Activated T-helper 1 cell treated with anti-CD3 and anti-CD28 coated beads, Interleukin-2, amount 50 U/mL, for 16 hours (primary cell): ENCODE data around the gene STAC.
"Not testable (repeated sequence)": the region's sequence is repeated elsewhere in the genome, so short reads cannot be mapped to it uniquely, and the experiment has no call there.

Source experiments
- DNase-seq, 2 donors: peaks; one replicate each; pipeline ENCODE4 v3.0.0-alpha.2; 2020; ENCODE audit warnings: low read depth in 1 of 2, low spot score in 1 of 2

Gene STAC

GRCh38 chr3:36476286-36476942 lies 96.1 kb downstream of the STAC start:
- DNase-seq = no peak

GRCh38 chr3:36477655-36478054 lies 97.4 kb downstream of the STAC start:
- no peak for DNase-seq

DNA sequence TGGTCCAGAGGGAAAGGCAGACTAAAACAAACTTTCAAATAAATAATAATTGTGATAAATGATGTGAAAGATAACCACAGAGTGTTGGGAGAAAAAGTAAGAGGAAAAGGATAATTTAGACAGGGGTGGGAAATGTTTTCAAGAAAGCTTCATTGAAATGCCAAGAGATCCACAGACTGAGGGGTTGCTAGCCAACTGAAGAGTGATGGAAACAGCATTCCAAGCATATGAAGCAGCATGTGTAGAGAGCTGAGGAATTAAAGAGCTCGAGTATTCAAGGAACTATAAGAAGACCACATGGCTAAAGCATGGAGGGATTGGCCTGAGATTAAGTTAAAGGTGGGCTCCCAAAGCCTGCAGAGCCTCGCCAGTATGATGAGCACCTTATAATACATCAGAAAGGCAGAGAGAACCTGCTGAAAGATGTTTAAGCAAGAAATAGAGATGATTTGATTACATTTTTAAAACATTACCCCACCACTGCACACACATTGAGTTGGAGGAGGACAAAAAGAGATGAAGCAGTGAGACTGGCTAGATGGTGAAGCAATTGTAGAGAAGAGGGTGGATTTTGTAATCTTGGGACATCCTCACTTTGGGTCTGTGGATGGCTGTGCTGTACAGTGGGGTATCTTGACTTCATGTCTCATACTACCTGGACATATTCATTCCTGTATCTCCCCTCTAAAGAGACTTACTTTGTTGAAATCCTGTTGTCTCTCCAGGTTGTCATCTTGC lies 100.8 kb downstream of the STAC start:
- DNase-seq = no peak

DNA sequence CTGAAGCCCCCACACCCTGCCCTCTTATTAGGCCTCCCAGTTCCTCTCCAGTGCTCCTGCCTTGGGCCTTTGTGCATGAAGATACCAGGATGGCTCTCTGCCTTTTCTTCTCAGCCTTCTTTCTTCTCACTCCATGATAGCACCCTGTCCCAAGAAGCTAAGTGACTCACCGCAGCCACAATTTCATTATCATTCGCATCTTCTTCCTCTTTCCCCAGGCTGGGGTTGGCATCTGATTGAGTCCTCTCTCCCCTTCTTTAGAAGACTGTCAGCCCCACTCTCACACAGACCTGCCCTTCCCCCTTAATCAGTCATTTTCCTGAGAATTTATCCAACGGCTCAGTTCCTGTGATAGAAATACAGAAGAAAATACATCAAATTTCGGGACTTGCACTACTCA lies 102.0 kb downstream of the STAC start:
- no peak for DNase-seq

GRCh38 chr3:36482880-36483279 lies 102.6 kb downstream of the STAC start:
- no peak for DNase-seq

GRCh38 chr3:36483709-36484108 lies 103.4 kb downstream of the STAC start:
- DNase-seq = no peak

- no peak for DNase-seq
These were observed 104.1 kb downstream of the STAC start for GRCh38 chr3:36484386-36484785.

- DNase-seq = no peak
These were observed 105.9 kb downstream of the STAC start for GRCh38 chr3:36486009-36486795.

- DNase-seq = no peak
These were observed 107.3 kb downstream of the STAC start for GRCh38 chr3:36487616-36488015.

GRCh38 chr3:36488077-36488789 lies 107.9 kb downstream of the STAC start:
- no peak for DNase-seq

GRCh38 chr3:36489101-36489500 lies 108.8 kb downstream of the STAC start:
- no peak for DNase-seq

GRCh38 chr3:36489679-36490425 lies 109.5 kb downstream of the STAC start:
- DNase-seq = no peak

GRCh38 chr3:36493051-36493450 lies 112.7 kb downstream of the STAC start:
- no peak for DNase-seq

GRCh38 chr3:36494461-36495109 lies 114.3 kb downstream of the STAC start:
- no peak for DNase-seq

DNA sequence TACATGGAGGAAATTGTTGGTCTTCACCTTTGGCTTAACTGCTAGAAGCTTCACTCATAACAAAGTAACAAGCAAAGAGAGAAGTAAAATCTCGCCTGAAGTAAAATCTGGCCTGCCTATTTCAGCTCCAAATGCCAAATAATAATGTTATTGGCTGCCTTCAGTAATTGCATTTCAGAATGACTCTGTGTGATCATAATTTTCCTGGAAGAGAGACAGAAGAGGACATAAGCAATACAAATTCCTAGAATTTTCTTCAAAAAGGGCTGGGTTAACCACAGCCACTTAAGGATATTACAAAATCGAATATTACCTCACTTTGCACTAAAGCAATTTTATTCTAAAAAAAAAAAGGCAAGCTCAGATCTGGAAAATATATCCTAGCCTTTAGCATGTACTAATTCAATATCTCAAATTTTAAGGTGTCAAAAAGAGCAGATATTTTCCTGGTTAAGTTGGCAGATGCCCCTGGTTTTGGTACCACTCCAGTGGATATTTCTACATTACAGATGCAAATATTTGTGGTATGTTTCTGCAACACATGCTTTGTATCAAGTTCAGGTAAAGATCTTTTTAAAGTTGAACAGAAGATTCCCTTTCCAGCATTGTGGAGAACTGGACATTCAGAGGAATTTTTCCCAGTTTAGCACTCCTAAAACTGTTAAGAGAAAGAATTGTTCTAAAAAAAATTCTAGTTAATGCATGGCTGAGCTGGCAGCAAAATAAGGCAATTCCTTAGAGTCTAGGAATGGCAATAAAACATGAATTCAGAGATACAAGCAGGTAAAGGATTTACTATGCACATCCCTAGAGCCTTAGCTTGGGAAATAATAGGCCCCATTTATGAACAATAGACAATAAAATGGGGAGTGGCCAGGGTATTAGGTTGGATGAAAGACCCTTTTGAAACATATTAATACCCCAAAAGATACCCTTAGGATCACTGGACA lies 116.7 kb downstream of the STAC start:
- no peak for DNase-seq

- DNase-seq = not testable (repeated sequence)
These were observed 119.7 kb downstream of the STAC start for GRCh38 chr3:36500053-36500452.

- no peak for DNase-seq
These were observed 121.3 kb downstream of the STAC start for GRCh38 chr3:36501616-36502015.

DNA sequence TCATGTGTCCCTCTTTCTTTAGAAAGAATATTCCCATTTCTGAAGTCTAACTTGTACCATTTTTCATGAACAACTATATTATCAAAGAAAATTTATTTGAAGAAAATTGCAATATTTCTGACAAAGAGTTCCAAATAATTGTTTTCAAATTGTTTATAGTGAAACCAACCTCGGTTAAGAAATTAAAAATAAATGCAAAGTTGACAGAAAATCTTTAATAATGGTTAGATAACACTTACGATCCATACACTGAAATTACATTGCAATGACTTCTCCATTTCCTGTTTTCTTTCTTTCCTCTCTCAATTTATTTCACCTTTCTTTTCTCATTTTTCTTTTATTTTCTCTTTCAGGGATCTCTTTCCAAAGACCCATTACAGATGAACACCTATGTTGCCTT lies 125.1 kb downstream of the STAC start:
- DNase-seq = no peak
